PC-3 (cell line): ENCODE measurements around the gene AOPEP.

Experiments used
- CTCF ChIP-seq: fragments of 300-600 bp; sonication (generic); conservative IDR thresholded peaks from 2 replicates; pipeline ENCODE4 v1.5.1; 2017; ENCODE audit warnings: antibody characterized with exemption, low read depth, mild to moderate bottlenecking, low read length
- EZH2 ChIP-seq: fragments of 300-600 bp; sonication (generic); IDR thresholded peaks from one replicate; pipeline ENCODE4 v1.6.1; 2017; ENCODE audit warnings: antibody characterized with exemption, mild to moderate bottlenecking, low read length; ENCODE audit not compliant: unreplicated experiment
- EZH2phosphoT487 ChIP-seq: fragments of 300-600 bp; sonication (generic); IDR thresholded peaks from 2 replicates; pipeline ENCODE4 v1.6.1; 2018; ENCODE audit warnings: mild to moderate bottlenecking, antibody characterized with exemption, low read length, borderline replicate concordance

- TF ChIP-seq CTCF (no peak), EZH2phosphoT487 (no peak), EZH2 (no peak)
Observed at GRCh38 chr9:94798708-94799107, 72.2 kb downstream of the AOPEP start.
